WI38 (cell line): Measurements from ENCODE around the gene USP9X.
"Not testable (repeated sequence)": the region's sequence is repeated elsewhere in the genome, so short reads cannot be mapped to it uniquely, and the experiment has no call there.

Source experiments
- H3K4me3 ChIP-seq: 2 replicates; pipeline ENCODE4 v1.5.1; 2011; ENCODE audit warnings: low read depth, mild to moderate bottlenecking, control low read depth, low read length
- TF ChIP-seq, protein P1 (sequence below): IDR thresholded peaks from 2 replicates; pipeline ENCODE4 v1.5.1; 2012; ENCODE audit warnings: low read depth, mild to moderate bottlenecking, control low read depth, low read length

The USP9X gene

DNA sequence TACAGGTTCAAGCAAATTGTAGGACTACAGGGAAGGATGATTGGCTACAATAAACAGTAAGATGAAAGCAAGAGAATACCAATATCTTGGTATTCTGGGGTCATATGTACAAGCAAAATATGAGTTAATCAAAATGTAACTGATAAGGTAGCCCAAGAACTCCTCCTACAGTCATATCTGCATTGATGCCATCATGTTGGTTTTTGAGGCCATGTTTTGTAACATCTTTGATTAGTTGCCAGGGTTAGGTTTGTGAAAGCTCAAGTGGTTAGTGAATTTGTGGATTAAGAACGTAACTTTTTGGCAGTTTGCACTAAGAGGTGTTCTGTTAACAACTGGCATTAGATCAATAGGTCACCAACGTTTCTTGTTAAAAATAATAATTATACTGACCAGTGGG is 59.6 kb downstream of the USP9X start:
- H3K4me3 ChIP-seq = no peak overlapping the region
- TF ChIP-seq, protein P1, sequence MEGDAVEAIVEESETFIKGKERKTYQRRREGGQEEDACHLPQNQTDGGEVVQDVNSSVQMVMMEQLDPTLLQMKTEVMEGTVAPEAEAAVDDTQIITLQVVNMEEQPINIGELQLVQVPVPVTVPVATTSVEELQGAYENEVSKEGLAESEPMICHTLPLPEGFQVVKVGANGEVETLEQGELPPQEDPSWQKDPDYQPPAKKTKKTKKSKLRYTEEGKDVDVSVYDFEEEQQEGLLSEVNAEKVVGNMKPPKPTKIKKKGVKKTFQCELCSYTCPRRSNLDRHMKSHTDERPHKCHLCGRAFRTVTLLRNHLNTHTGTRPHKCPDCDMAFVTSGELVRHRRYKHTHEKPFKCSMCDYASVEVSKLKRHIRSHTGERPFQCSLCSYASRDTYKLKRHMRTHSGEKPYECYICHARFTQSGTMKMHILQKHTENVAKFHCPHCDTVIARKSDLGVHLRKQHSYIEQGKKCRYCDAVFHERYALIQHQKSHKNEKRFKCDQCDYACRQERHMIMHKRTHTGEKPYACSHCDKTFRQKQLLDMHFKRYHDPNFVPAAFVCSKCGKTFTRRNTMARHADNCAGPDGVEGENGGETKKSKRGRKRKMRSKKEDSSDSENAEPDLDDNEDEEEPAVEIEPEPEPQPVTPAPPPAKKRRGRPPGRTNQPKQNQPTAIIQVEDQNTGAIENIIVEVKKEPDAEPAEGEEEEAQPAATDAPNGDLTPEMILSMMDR = no peak

GRCh38 chrX:41145920-41146608 is 60.8 kb downstream of the USP9X start:
- no peak overlapping the region for H3K4me3 ChIP-seq
- TF ChIP-seq, protein P1 = no peak

DNA sequence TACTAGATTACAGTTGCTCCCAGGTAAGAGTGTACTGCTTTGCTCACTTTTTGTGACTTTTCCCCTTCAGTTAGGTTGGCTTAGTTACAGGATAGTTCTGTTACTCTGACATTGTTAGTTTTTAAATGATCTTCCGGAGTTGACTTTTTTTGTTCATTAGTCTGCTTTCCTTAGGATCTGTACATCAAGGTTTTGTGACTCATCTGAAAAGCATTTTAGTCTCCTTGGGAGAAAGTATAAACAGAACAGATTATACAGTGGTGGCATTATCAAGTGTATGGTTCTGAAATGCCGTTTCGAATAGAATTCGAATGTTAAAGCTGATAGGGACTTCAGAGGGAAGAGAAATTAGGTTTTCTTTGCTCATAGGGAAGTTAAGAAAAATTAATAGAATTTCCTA is 63.3 kb downstream of the USP9X start:
- TF ChIP-seq, protein P1 = no peak
- H3K4me3 ChIP-seq = no peak overlapping the region

GRCh38 chrX:41150043-41150442 is 64.8 kb downstream of the USP9X start:
- H3K4me3 ChIP-seq = no peak overlapping the region
- TF ChIP-seq, protein P1 = no peak

DNA sequence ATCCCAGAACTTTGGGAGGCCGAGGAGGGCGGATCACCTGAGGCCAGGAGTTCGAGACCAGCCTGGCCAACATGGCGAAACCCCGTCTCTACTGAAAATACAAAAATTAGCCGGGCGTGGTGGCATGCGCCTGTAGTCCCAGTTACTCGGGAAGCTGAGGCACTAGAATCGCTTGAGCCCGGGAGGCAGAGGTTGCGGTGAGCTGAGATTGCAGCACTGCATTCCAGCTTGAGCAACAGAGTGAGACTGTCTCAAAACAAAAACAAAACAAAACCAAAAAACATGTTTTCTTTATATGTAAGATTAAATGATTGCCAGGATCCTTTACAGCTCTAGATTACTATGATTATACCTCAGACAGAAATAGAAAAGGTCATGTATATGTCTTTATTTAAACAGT is 66.5 kb downstream of the USP9X start:
- H3K4me3 ChIP-seq = not testable (repeated sequence)

GRCh38 chrX:41152221-41152620 is 67.0 kb downstream of the USP9X start:
- TF ChIP-seq, protein P1 = no peak
- H3K4me3 ChIP-seq = no peak overlapping the region

DNA sequence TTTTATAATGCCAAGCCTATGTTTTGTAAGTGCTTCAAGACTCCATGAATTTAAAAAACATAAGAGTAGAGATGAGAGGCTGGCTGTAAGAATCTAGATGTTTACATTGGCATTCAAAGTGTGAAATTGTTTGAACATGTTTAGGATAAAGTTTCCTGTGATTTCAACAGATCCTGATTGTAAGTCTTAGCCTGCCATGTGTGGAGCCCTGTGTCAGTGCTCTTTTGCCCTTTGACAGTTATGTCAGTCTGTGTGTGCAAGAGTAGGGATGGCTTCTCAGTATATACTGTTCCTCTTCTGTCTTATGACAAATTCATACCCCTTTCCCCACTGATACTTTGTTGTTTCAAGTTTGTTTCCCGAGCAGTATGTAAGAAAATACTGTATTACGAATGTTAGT is 68.2 kb downstream of the USP9X start:
- no peak overlapping the region for H3K4me3 ChIP-seq
- TF ChIP-seq, protein P1 = no peak

GRCh38 chrX:41153957-41154356 is 68.7 kb downstream of the USP9X start:
- H3K4me3 ChIP-seq = no peak overlapping the region
- TF ChIP-seq, protein P1 = no peak
